ENCODE measurements around the gene MTA1. TPM values are rescaled to one million over a fixed set of nuclear protein-coding genes. Genes with fewer than 3 reads are reported as not detected.

Gene MTA1
- total RNA-seq, 3 donors from 2014 or later (not counting 1 experiment from before 2014, with no cell fraction given) = 104 to 125 (median 112) TPM

GRCh38 chr14:105388110-105388951, 31.3 kb upstream of the MTA1 start:
- Histone ChIP-seq H3K9me3 (ENCODE audit: control insufficient read depth, insufficient read depth, low read length) (no peaks in the 10 kb centered on the region), H3K36me3 (ENCODE audit: control insufficient read depth, insufficient read depth, low read length) (peaks cover 3% of the 10 kb centered on the region), H3K4me1 (ENCODE audit: control insufficient read depth, insufficient read depth, low read length) (peaks cover 45% of the 10 kb centered on the region), H3K4me3 (ENCODE audit: low read length) (no peak overlapping the region), H3K27me3 (ENCODE audit: control insufficient read depth, insufficient read depth, low read length) (no peaks in the 10 kb centered on the region), H3K27ac (ENCODE audit: low read length) (no peak overlapping the region)
- intact Hi-C loops (cut with micrococcal nuclease) = no loop called here
- no peak for TF ChIP-seq CTCF (IDR thresholded peaks at IDR 0.05)
- H3K27ac Mint-ChIP-seq = no peak overlapping the region
- WGBS (ENCODE audit: insufficient coverage) = 87% methylated on average over 25 of the region's 25 CpGs
- H3K9me3 Mint-ChIP-seq = no peaks in the 10 kb centered on the region
- H3K27me3 Mint-ChIP-seq (ENCODE audit: low read depth in 2 of 2) = no peaks in the 10 kb centered on the region
- DNase-seq (no peak), ATAC-seq (no peak)
- H3K4me3 Mint-ChIP-seq = no peak overlapping the region
- H3K4me1 Mint-ChIP-seq = peaks cover 8 to 12% of the 10 kb centered on the region in 2 donors
- H3K36me3 Mint-ChIP-seq = no peaks in the 10 kb centered on the region

GRCh38 chr14:105388976-105389375, 30.7 kb upstream of the MTA1 start:
- H3K36me3 Mint-ChIP-seq = no peaks in the 10 kb centered on the region
- H3K27me3 ChIP-seq (ENCODE audit: control insufficient read depth, insufficient read depth, low read length) = no peaks in the 10 kb centered on the region
- WGBS (ENCODE audit: insufficient coverage) = 94% methylated on average over 16 of the region's 16 CpGs
- H3K4me1 ChIP-seq (ENCODE audit: control insufficient read depth, insufficient read depth, low read length) = peaks cover 46% of the 10 kb centered on the region
- H3K36me3 ChIP-seq (ENCODE audit: control insufficient read depth, insufficient read depth, low read length) = peaks cover 3% of the 10 kb centered on the region
- H3K4me3 ChIP-seq (ENCODE audit: low read length) = no peak overlapping the region
- no peak for TF ChIP-seq CTCF (IDR thresholded peaks at IDR 0.05)
- H3K9me3 ChIP-seq (ENCODE audit: control insufficient read depth, insufficient read depth, low read length) = no peaks in the 10 kb centered on the region
- H3K27ac Mint-ChIP-seq = no peak overlapping the region
- H3K27ac ChIP-seq (ENCODE audit: low read length) = no peak overlapping the region
- no peaks in the 10 kb centered on the region for H3K9me3 Mint-ChIP-seq
- no peak overlapping the region for H3K4me3 Mint-ChIP-seq
- H3K4me1 Mint-ChIP-seq = peaks cover 8 to 12% of the 10 kb centered on the region in 2 donors
- H3K27me3 Mint-ChIP-seq (ENCODE audit: low read depth in 2 of 2) = no peaks in the 10 kb centered on the region
- DNase-seq (no peak), ATAC-seq (no peak)
- intact Hi-C loops (cut with micrococcal nuclease) = no loop called here

GRCh38 chr14:105389534-105389933, 30.1 kb upstream of the MTA1 start:
- no peak overlapping the region for H3K27ac Mint-ChIP-seq
- intact Hi-C loops (cut with micrococcal nuclease) = no loop called here
- H3K9me3 ChIP-seq (ENCODE audit: control insufficient read depth, insufficient read depth, low read length) = no peaks in the 10 kb centered on the region
- no peaks in the 10 kb centered on the region for H3K27me3 Mint-ChIP-seq (ENCODE audit: low read depth in 2 of 2)
- no peak overlapping the region for H3K4me3 ChIP-seq (ENCODE audit: low read length)
- no peak for DNase-seq
- no peaks in the 10 kb centered on the region for H3K36me3 ChIP-seq (ENCODE audit: control insufficient read depth, insufficient read depth, low read length)
- no peaks in the 10 kb centered on the region for H3K27me3 ChIP-seq (ENCODE audit: control insufficient read depth, insufficient read depth, low read length)
- WGBS (ENCODE audit: insufficient coverage) = 88% methylated on average over 12 of the region's 12 CpGs
- H3K4me1 Mint-ChIP-seq = peaks cover 8 to 13% of the 10 kb centered on the region in 2 donors
- no peaks in the 10 kb centered on the region for H3K36me3 Mint-ChIP-seq
- no peak for ATAC-seq
- no peak for TF ChIP-seq CTCF (IDR thresholded peaks at IDR 0.05)
- peaks cover 51% of the 10 kb centered on the region for H3K4me1 ChIP-seq (ENCODE audit: control insufficient read depth, insufficient read depth, low read length)
- no peaks in the 10 kb centered on the region for H3K9me3 Mint-ChIP-seq
- H3K4me3 Mint-ChIP-seq = no peak overlapping the region
- no peak overlapping the region for H3K27ac ChIP-seq (ENCODE audit: low read length)

Data from natural killer cell (primary cell).